HG03025 (cell line): ENCODE results near the gene TTLL5.

Experiments
- ATAC-seq: cut with Tn5 transposase; IDR thresholded peaks from one replicate; pipeline ENCODE4 v1.9.1; 2021; ENCODE audit warnings: mild to moderate bottlenecking, moderate library complexity; ENCODE audit not compliant: unreplicated experiment, low FRiP score

The TTLL5 gene

GRCh38 chr14:75648066-75648838 is 12.8 kb upstream of the TTLL5 start:
- no peak for ATAC-seq

GRCh38 chr14:75649337-75649736 is 11.7 kb upstream of the TTLL5 start:
- no peak for ATAC-seq

GRCh38 chr14:75649773-75650172 is 11.3 kb upstream of the TTLL5 start:
- no peak for ATAC-seq

- ATAC-seq, result no peak
Measured at GRCh38 chr14:75650253-75651058, 10.6 kb upstream of the TTLL5 start.

- no peak for ATAC-seq
Measured at GRCh38 chr14:75653563-75653962, 7.5 kb upstream of the TTLL5 start.

- no peak for ATAC-seq
Measured at GRCh38 chr14:75654127-75654732, 6.8 kb upstream of the TTLL5 start.

GRCh38 chr14:75655235-75655634 is 5.8 kb upstream of the TTLL5 start:
- no peak for ATAC-seq

- no peak for ATAC-seq
Measured at GRCh38 chr14:75657331-75657730, 3.7 kb upstream of the TTLL5 start.

- ATAC-seq, result no peak
Measured at GRCh38 chr14:75658957-75659356, 2.1 kb upstream of the TTLL5 start.

- no peak for ATAC-seq
Measured at GRCh38 chr14:75660238-75660629, 812 bp upstream of the TTLL5 start.

- ATAC-seq, result no peak
Measured at GRCh38 chr14:75661499-75661814, 411 bp downstream of the TTLL5 start.

- no peak for ATAC-seq
Measured at GRCh38 chr14:75662966-75663365, 1.9 kb downstream of the TTLL5 start.

GRCh38 chr14:75667099-75667765 is 6.2 kb downstream of the TTLL5 start:
- no peak for ATAC-seq

- ATAC-seq, result no peak
Measured at GRCh38 chr14:75672605-75673192, 11.7 kb downstream of the TTLL5 start.

GRCh38 chr14:75673345-75674035 is 12.4 kb downstream of the TTLL5 start:
- no peak for ATAC-seq

- no peak for ATAC-seq
Measured at GRCh38 chr14:75675265-75675960, 14.4 kb downstream of the TTLL5 start.

- ATAC-seq, result no peak
Measured at GRCh38 chr14:75685910-75686309, 24.9 kb downstream of the TTLL5 start.

GRCh38 chr14:75689012-75689411 is 28.0 kb downstream of the TTLL5 start:
- ATAC-seq, result no peak

GRCh38 chr14:75690010-75690409 is 29.0 kb downstream of the TTLL5 start:
- no peak for ATAC-seq
